Endothelial cell of hepatic sinusoid (primary cell): ENCODE data around the gene MAN1A1.
"Not testable (repeated sequence)": the region's sequence is repeated elsewhere in the genome, so short reads cannot be mapped to it uniquely, and the experiment has no call there.

Experiments
- in situ Hi-C: cut with HindIII; loops from 2 replicates; pipeline ENCODE4 v1.10.0; 2017; ENCODE audit warnings: low sequenced_read_pairs

Gene MAN1A1

DNA sequence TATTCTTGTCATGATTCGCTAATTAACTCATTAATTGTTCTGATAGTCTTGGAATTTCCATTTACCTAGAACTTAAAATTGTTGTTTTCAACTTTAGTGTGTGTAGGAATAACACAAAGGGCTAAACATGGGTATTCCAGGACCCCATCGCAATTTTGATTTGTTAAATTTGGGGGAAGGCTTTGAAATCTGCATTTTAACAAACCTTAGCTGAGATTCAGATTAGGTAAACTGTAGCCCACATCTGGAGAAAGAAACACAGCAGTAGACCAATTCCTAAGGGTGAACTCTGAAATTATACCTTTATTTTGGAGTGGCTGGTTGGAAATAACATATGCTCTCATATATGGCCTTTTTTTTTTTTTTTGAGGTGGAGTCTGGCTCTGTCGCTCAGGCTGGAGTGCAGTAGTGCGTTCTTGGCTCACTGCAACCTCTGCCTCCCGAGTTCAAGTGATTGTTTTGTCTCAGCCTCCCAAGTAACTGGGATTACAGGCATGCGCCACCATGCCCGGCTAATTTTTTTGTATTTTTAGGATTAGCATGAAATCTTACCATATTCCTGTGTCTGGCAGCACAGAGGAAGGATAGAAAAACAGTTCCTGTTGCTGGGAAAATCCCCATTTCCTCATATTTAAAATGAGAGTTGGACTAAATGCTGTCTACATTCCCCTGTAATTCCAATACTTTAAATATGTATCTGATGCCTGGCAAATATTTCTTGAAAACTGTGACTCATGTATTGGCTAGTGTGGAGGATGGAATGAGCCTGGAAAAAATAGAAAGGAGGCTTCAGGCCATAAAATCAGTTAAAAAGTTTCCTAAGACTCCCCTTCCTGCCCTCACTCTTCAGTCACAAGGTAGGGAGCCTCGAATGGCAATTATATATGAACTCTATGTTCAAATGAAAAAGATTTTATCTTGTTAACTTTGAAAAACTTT lies 174.4 kb downstream of the MAN1A1 start:
- in situ Hi-C loops = no loop called here

DNA sequence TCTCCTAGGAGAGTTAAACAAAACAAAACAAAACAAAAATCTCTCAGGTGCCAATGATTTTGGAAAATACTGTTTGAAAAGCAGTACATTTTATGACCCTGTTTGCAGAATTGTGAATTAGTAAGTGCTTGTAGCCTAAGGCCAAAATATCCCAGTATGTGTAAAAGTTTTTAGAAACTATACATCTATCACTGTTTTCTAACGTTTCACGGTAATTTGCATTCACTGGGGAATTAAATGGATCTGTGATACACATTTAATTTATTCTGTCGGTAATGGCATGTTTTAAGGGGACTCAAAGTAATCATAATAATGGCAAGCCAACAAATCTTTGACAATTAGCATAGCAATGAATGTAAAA lies 175.5 kb downstream of the MAN1A1 start:
- in situ Hi-C loops = no loop called here

DNA sequence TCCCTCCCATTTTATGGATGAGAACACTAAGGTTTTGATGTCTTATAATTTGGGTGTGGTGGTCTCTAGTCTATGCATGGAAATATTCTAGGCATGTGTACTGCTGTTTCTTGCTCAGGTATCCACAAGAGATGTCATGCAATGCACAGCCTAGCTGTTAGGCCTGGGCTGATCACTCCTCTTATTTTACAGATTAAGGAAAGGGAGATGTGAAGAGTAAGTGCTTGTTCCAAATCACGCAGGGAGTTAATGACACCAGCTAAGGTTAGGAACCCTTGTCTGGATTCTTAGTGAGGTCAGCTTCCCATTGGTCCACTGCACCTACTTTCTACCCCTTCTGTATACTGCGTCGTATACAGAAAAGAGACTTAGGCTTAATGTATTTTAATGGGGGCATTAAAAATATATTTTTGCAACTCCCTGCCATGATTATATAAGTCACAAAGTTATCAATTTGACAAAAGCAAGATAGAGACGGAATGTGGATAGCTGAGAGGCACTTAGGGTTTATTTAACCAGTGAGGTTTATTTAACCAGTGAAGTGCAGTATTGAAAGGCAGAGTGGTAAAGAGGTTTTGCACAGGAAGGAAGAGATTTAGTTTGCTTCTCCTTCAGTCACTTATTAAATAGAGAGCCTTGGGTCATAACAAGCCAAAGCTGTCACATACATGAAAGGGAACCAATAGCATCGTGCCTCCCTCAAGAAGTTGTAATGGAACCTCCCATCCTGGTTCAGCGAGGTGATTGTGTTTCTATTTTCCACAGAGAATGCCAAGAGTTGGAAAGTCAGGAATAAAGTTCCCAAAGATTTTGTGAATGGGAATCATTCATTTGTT lies 176.1 kb downstream of the MAN1A1 start:
- in situ Hi-C loops = no loop called here

DNA sequence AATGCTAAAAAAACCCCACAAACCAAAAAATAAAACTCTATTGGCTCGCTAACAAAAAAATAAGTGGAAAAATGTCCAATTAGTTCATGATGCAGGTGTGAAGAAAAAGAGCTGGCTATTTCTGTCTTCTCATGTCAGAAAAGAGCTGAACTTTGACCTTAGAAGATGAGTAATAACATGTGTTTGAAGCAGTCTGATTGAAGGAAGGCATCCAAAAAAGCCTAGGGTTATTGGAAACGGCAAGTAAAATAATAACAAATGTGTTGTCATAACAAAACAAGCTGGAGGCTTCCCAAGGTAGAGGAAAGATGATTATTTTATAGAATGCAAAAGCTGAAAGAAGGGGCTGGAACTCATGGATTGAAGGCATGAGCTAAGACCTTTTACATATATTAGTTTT lies 176.7 kb downstream of the MAN1A1 start:
- in situ Hi-C loops = no loop called here

DNA sequence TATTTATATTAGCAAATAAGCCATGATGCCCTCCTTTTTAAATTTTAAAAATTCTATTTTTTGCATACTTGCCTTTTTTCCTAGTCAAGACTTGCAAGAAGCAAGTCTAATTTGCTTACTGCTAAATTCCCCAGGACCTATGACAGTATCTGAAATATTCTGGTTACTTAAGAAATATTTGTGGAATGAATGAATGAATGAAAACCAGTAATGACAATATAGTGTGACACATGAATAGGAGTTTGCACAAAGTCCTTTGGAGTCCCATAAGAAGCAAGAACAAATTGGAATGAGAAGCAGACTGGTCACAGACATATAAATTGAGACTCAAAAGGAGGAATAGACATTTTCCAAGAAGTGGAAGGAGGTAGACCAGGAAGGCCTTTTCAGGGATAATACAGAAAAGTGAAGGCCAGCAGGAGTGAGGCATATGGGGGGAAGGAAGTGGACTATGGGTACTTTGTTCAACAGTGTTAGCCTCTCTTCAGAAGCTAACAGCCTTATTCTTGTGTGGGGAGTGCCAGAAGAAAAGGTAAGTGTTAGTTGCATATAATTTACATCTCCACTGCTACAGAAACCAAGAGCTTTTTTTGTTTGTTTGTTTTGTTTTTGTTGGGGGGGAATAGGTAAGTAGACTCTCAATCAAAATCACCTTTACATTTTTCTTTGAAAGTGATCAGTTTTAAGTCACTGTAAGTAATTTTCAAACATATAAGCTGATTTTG lies 177.5 kb downstream of the MAN1A1 start:
- in situ Hi-C loops = no loop called here

DNA sequence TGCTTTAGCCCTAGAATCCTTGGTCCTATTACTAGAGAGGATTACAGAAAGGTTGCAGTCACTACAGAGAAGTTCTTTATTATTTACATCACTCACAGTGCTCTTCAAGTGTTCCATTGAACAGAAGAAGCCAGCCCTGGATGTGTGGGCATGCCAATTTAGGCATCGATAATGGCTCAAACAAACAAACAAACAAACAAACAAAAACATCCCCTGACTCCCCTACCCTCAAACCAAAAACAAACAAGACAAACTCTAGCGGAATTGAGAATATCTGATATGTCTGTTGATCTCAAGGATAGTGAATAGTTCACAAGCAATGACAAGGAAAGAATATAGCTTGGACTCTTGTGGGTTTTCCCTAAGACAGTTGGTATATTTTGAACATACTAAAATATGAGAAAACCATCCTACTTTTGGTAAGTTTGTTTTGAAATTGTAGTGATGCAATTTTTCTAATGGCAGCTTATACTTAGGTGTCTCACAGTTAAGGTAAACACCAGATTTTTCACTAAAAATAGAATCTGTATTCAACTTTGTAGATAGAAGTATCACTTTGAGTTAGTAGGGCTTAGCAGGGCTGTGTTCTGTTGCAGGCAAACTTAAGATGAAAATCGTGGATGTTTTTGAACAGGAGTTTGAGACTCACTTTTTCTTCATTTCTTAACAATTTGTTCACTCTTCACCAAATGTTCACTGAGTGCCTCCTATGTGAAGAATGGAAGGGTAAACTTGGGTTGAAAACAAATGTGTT lies 178.3 kb downstream of the MAN1A1 start:
- in situ Hi-C loops = no loop called here

DNA sequence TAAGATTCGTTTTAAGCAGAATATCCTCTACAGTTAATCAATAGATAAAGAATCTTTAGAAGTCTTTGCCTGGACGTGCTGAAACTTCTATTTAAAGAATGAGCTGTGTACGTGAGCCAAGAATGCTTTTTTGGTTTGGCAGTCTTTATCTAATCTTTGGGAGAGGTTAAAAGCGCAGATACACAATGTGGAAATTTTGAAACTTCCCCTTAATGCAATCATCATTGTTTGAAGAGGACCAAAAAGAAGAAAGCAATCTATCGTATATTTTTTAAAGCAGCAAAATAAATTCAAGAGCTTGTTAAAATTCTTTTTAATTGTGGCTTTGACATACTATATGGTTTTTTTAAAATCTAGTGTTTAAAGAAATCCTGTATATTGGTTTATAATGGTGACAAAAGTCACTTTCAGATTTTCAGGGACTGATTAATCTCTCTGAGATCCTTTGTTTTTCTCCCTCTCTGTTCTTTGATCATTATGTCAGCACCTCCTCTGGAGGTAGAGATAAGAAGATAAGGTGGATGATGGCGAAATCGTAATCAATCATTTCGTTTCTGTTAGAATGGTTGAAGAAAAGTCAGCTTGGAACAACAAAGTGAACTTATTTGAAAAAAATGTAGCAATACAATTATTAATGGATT lies 179.0 kb downstream of the MAN1A1 start:
- in situ Hi-C loops = no loop called here

DNA sequence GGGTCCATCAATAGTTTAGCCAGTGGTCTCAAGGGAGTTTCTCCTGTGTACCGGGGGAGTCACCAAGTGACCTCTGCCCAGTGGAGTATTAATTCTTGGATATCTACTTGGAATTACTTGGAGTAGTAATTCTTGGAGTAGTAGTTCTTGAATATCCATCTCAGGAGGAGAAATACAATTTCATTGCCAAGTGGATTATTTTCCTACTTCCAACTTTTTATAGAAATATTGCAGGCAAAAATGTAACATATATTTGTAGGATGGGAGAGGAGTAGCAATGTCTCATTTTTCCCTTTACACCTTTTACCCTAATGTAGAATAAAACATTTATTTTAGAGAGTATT lies 179.5 kb downstream of the MAN1A1 start:
- in situ Hi-C loops = no loop called here

DNA sequence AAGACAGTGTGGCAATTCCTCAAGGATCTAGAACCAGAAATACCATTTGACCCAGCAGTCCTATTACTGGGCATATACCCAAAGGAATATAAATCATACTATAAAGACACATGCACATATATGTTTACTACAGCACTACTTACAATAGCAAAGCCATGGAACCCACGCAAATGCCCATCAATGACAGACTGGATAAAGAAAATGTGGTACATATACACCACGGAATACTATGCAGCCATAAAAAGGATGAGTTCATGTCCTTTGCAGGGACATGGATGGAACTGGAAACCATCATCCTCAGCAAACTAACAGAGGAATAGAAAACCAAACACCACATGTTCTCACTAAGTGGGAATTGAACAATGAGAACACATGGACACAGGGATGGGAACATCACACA lies 180.2 kb downstream of the MAN1A1 start:
- in situ Hi-C loops = not testable (repeated sequence)

DNA sequence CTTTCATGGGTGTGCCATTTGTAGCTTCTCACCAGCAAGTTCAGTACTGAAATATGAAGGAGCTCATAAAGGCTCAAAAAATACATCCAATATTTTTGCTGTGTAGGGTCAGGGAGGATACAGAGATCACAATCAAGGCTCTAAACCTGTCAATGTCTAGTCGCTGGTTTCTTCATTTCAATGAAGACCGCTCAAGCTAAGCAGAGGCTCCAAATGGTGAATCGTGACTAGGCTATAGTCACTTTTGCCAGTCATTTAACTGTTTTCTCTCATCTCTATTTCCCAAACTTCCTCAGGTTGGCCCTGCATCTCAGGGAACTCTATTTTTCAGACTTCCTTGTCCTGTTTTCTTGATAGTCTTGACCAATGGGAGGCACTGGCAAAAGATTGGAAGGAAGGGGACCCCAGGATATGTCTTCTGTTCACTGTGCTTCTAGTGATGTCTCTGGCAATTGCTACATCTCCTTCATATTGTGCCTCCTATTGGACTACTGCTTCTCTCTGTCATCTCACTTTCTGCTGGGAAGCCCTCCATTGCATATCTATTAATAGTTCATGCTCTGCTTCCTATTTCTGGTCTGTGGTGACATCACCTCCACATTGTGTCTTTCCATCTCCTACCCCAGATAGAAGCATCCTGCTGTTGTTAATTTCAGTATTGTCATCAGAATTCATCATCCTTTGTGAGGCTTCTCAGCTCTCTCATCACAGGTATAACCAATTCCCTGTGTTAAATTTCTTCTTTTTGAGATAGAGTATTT lies 183.4 kb downstream of the MAN1A1 start:
- in situ Hi-C loops = no loop called here

DNA sequence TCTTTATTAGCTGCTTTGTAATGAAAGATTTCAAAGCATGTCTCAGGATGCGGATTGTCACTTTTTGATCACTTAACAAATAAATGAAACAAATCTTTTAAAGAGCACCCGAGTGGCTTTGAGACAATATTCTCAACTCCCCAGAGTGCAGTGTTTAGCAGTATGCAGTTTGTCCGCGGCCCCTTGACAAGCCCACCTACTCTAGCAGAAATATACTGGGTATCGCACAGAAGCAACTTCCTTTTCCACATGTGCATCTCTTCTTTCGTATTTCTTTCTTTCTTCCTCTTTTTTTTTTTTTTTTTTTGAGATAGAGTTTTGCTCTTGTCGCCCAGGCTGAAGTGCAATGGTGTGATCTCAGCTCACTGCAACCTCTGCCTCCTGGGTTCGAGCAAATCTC lies 186.6 kb downstream of the MAN1A1 start:
- in situ Hi-C loops = no loop called here

DNA sequence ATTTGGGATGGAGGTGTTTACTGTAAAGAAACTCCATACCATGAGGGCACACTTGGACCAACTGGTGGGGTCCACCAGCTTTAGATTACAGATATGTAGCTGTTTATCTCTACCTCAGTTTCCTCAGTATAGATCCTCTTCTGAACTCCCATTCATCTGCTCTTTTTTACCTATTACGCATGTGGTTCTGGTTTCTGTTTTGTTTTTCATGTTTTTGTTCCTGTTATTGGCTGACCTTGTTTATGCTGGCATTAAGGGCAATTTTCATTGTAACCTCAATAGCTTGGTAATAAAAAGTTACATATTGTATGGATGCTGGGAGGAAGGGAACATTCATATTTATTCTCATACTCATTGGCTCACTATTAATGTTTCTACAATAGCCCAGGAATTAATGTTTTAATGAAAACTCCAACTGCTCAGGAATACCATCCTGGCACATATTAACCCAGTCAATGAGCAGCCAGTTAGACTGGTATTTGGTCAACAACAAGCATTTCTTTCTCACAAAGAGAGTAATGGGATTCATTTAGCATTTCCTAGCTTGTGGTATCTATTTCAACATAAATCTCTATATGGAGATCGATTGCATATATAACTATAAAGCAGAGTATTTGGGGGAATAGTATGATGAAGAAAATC lies 187.3 kb downstream of the MAN1A1 start:
- in situ Hi-C loops = no loop called here

DNA sequence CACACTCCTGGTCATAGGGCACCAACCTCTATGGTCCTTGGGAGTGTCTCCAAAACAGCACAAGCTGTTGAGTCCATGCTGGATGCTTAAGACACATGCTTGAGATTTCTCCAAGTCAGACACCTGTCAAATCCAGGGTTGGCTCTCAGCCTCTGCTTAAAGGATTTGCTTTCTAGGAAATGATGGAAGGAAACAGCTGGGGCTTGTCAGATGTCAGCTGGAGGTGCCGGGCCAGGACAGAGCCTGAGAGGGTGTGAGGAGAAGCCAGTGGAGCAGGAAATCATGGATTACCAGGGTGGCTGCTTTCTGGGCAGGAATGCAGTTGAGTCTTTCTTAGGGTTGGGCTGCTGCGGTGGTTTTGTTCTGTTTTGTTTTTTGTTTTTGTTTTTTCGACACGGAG lies 188.1 kb downstream of the MAN1A1 start:
- in situ Hi-C loops = no loop called here

DNA sequence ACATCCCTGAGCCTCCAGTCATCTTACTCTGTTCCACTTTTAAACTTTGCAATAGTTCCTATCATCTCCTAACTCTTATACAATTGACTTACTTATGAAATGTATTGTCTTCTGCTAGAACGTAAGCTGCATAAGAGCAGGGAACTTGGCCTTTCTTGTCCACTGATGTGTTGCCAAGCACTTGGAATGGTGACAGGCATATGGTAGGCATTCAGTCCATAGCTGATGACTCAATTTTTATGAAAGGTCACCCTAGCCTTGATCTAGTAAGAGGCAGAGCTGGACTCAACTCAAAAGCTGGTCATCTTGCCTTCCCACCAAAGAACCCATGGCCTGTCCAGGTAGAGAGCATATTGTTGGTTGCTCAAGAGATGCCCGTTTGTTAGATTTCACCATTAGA lies 188.7 kb downstream of the MAN1A1 start:
- in situ Hi-C loops = no loop called here

DNA sequence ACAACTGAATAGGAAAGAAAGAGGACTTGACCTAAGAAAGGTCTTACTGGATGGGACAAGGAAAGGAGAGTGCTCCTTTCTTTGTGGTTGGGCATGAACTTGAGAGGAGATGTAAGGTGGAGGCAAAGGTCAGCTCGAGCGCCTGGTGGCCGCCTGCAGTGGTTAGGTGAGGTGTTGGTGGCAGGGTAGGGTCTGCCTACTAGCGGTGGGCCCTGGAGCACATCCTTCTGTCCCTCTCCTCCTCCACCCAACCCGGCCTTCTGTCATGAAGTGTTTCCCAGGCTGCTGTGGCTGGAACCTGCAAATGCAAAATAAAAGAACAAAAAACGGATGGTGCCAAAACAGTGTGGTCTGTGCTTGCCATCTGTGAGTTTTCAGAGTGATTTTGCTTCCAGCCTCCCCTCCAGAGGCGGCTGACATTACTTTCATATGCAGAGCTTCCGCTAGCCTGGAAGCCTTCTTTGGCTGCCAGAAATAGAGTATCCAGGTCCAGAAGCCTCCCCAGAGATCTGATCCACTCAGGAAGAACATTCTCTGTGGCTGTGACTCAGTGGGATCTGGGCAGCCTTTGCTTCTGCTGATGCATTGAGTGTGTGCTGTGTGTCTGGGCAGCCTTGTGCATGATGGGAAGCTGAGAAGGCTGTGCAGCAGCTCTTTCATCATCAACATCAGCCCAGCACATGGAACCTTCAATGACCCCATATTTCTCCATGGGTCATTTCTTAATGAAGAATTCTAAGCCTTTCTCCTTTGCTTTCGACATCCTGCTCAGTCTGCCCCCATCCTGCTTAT lies 191.3 kb downstream of the MAN1A1 start:
- in situ Hi-C loops = no loop called here

DNA sequence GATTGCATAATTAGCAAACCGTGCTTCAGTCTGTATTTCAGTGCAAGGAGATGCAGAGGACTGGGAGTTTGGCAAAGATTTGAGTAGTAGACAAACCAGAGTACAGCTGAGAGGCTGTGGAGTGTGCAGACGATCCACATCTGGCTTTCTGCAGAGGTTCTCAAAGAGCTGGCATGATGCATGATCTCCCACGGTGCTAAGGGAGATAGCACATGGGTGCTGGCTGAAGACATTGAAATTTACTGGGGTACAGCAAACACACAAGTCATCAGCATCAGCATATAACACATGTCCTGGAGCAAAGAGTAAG lies 192.1 kb downstream of the MAN1A1 start:
- in situ Hi-C loops = no loop called here

DNA sequence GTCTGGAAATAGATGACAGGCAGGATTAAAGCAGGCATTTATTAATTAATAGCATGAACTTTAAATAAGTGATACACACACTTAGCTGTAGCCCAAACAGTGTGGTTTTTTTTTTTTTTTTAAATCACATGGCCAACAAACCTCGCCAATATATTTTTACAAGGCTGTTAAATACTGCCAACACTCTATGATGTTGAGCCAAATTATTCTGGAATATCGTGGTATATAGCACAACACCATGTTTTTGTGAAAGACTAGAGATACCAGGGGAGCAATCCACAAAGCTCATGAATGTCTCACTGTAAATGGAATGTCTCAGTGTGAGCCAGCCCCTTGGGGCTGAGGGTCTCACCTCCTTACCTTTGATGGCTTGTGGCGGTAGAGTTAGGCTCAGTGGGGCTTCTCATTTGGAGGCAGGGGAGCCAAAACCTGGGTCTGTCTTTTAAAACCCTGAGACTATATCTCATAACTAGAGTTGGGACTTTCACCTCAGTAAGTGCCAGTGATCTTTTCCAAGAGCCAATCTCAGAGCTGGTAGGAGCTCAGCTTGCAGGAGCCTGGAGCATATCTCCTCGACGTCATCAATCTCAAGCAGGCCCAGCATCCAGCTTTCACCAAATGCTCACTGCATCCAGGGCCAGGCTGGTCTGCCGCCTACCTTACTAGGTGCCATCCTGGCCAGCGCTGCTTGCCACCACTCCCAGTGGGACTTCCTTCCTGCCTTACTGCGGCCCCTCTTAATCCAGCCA lies 192.6 kb downstream of the MAN1A1 start:
- in situ Hi-C loops = no loop called here

DNA sequence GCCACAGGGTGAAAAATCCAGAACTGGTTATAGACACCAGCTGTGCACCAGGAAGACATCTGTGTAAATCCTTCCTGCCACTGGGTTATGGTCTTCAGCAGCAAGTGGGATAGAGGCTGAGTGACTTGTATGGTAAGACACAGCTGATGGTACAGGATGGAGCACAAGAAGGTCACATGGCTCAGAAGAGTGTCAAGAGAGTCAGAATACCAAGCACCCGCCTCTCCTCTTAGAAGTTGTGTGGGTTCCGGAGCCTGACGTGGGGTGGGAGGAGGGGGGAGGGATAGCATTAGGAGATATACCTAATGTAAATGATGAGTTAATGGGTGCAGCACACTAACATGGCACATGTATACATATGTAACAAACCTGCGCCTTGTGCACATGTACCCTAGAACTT lies 193.5 kb downstream of the MAN1A1 start:
- in situ Hi-C loops = not testable (repeated sequence)
